Ascending aorta (tissue), 2 donors: ENCODE data around the gene IL31RA. TPM values are rescaled to one million over a fixed set of nuclear protein-coding genes. Genes with fewer than 3 reads are reported as not detected.
A peak's percentile ranks its signal among the peaks of the same experiment; 100 is the strongest.

Source experiments
- DNase-seq, 2 donors: peaks; one replicate each; pipeline ENCODE4 v3.0.0-alpha.2; 2019; ENCODE audit warnings: low spot score in 2 of 2
- H3K27ac ChIP-seq, 2 donors: fragments of 200-600 bp; sonication (generic); one replicate each; pipeline ENCODE4 v1.5.1; 2016 to 2017; ENCODE audit warnings: mild to moderate bottlenecking in 1 of 2
- H3K27me3 ChIP-seq: fragments of 200-600 bp; sonication (generic); one replicate; pipeline ENCODE4 v1.5.1; 2017
- H3K36me3 ChIP-seq, 2 donors: fragments of 200-600 bp; sonication (generic); one replicate each; pipeline ENCODE4 v1.5.1; 2016
- H3K4me1 ChIP-seq, 2 donors: fragments of 200-600 bp; sonication (generic); one replicate each; pipeline ENCODE4 v1.5.1; 2016 to 2017; ENCODE audit warnings: mild to moderate bottlenecking in 1 of 2
- H3K4me3 ChIP-seq, 2 donors: fragments of 200-600 bp; sonication (generic); one replicate each; pipeline ENCODE4 v1.5.1; 2016 to 2017; ENCODE audit warnings: mild to moderate bottlenecking in 1 of 2
- H3K9me3 ChIP-seq, 2 donors: fragments of 200-600 bp; sonication (generic); one replicate each; pipeline ENCODE4 v1.5.1; 2016
- CTCF ChIP-seq, 3 experiments: fragments of 200-600 bp in 2 of 3; fragments of 450-650 bp in 1 of 3; sonication (generic) in 2 of 3; IDR thresholded peaks; one replicate each; pipeline ENCODE4 v1.5.1; 2016 to 2019; ENCODE audit warnings: antibody characterized with exemption in 3 of 3, mild to moderate bottlenecking in 1 of 3, moderate library complexity in 1 of 3
- intact Hi-C: fragments of 100-400 bp; cut with DNase I; formaldehyde crosslinking; loops from one replicate; pipeline ENCODE4 v1.15.1; 2023
- total RNA-seq: library from RNA; depleted of rRNA; stranded (reverse); fragments of >200 nt; gene quantifications from one replicate; pipeline ENCODE4 v1.1.0, GENCODE V29; 2016

Gene IL31RA
- total RNA-seq, 1 donor from 2014 or later = not detected

DNA sequence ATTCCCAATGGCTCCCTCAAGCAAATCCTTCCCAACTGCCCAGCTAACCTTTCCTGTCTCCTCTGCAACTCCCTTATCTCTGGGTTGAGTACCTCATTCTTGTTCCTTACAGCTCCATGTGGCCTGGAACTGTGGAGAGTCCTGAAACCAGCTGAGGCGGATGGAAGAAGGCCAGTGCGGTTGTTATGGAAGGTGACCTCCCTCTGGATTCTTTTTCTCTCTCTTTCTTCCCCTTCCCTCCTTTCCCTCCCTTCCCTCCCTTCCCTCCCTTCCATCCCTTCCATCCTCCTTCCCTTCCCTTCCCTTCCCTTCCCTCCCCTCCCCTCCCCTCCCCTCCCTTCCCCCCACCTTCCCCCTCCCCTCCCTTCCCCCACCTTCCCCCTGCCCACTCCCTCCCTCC lies 45.1 kb downstream of the IL31RA start:
- H3K4me1 ChIP-seq = peaks cover 0 to 2% of the 10 kb centered on the region in 2 donors
- DNase-seq = no peak
- no peaks in the 10 kb centered on the region for H3K27me3 ChIP-seq
- H3K27ac ChIP-seq = no peak overlapping the region
- TF ChIP-seq CTCF (IDR thresholded peaks at IDR 0.05) = no peak
- no peaks in the 10 kb centered on the region for H3K36me3 ChIP-seq
- H3K9me3 ChIP-seq = no peaks in the 10 kb centered on the region
- intact Hi-C loops = no loop called here
- H3K4me3 ChIP-seq = no peak overlapping the region

GRCh38 chr5:55896663-55897062 lies 45.5 kb downstream of the IL31RA start:
- no peak overlapping the region for H3K27ac ChIP-seq
- no peaks in the 10 kb centered on the region for H3K36me3 ChIP-seq
- no peak for DNase-seq
- no peak overlapping the region for H3K4me3 ChIP-seq
- no peaks in the 10 kb centered on the region for H3K9me3 ChIP-seq
- H3K4me1 ChIP-seq = peaks cover 0 to 2% of the 10 kb centered on the region in 2 donors
- no peaks in the 10 kb centered on the region for H3K27me3 ChIP-seq
- TF ChIP-seq CTCF (IDR thresholded peaks at IDR 0.05) = no peak
- intact Hi-C loops = no loop called here

GRCh38 chr5:55897206-55897894 lies 46.2 kb downstream of the IL31RA start:
- Histone ChIP-seq H3K4me3 (peak overlapping the region in 1 of 2 donors; percentile 48), H3K36me3 (no peaks in the 10 kb centered on the region), H3K27me3 (no peaks in the 10 kb centered on the region), H3K9me3 (no peaks in the 10 kb centered on the region), H3K4me1 (peaks cover 0 to 2% of the 10 kb centered on the region in 2 donors), H3K27ac (no peak overlapping the region)
- intact Hi-C loops = no loop called here
- DNase-seq = no peak
- no peak for TF ChIP-seq CTCF (IDR thresholded peaks at IDR 0.05)

- TF ChIP-seq CTCF (IDR thresholded peaks at IDR 0.05) = no peak
- no peaks in the 10 kb centered on the region for H3K36me3 ChIP-seq
- no peaks in the 10 kb centered on the region for H3K9me3 ChIP-seq
- peak in 1 of 2 donors; percentile 66 for DNase-seq
- peak overlapping the region; percentile 22 to 48 for H3K4me3 ChIP-seq
- no peaks in the 10 kb centered on the region for H3K27me3 ChIP-seq
- no peak overlapping the region for H3K27ac ChIP-seq
- peaks cover 0 to 2% of the 10 kb centered on the region in 2 donors for H3K4me1 ChIP-seq
- intact Hi-C loops = no loop called here
Observed at GRCh38 chr5:55897905-55898304, 46.7 kb downstream of the IL31RA start.

DNA sequence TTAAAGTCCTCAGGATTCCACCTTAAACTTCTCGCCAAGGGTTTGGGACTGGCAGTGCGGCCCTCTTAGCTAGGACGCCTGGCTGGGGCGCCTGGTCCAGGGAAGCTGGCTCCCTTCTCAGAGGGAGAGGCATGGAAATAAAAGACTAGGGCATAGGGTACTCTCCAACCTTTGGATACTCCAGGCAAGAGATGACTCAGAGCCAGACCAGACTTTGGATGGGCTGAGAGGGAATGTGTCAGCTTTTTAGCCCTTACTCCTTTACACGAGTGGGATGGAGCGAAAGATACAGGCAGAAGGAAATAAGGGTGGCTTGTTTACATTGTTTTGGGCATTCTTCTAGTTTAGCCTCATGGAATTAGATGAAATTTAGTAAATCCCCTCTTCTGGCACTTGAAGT lies 48.2 kb downstream of the IL31RA start:
- Histone ChIP-seq H3K36me3 (no peaks in the 10 kb centered on the region), H3K4me1 (peaks cover 0 to 2% of the 10 kb centered on the region in 2 donors), H3K9me3 (no peaks in the 10 kb centered on the region), H3K4me3 (no peak overlapping the region), H3K27me3 (no peaks in the 10 kb centered on the region), H3K27ac (no peak overlapping the region)
- intact Hi-C loops = no loop called here
- no peak for TF ChIP-seq CTCF (IDR thresholded peaks at IDR 0.05)
- no peak for DNase-seq
